Stimulated activated CD4-positive, alpha-beta T cell treated with anti-CD3 and anti-CD28 coated beads, Interleukin-4, amount 100 ng/mL, for 4 hours (primary cell): Measurements from ENCODE around the gene RPRD1A.
"Not testable (repeated sequence)": the region's sequence is repeated elsewhere in the genome, so short reads cannot be mapped to it uniquely, and the experiment has no call there.

Experiments
- DNase-seq, 2 experiments: peaks; one replicate each; pipeline ENCODE4 v3.0.0-alpha.2; 2020

The RPRD1A gene

DNA sequence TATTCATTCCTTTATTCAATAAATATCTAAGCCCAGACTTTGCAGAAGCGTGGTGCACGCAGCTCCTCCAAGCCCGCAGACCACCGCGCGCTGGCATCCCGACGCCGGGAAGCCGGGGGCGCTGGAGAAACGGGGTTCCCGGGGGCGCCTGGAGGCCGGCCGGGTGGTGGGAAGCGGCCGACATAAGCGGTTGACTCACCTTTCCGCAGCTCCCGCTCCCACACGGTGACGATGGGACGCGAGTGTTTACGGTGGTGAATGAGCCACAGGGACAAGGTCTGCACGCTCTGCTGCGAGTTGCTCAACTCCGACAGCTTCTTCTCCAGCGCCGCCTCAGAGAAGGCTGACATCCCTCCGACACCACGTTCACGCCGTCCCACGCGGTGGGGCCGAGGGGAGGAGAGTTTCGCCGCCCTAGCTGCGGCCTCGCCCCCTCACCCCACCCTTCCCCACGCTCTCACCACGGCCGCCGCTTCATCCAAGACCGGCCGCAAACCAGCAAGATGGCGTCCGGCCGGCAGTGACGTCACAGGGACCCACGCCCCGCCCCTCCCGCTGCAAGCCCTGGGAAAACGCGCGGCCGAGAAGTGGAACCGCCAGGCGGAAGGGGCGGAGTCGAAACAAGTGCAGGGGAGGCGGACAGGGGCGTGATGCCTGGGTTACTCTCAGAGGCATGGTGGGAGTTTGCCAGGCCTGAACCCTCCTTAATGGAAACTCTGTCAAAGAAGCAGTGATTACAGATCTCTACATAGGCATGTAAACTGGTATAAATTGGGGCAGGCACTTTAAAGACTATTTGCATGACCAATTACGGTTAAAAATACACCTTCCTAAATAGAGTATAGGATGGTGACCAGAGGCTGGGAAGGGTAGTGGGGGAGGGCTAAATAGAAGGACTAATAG lies at the start of gene RPRD1A:
TSS of gene RPRD1A (minus strand) at position 505 of the 903 bp plus-strand sequence. CDS start at position 350, 155 bp downstream.
- DNase-seq: peak; percentile 97 to 99

- not testable (repeated sequence) for DNase-seq
Measured at GRCh38 chr18:36116771-36117170, 49.4 kb upstream of the RPRD1A start.

DNA sequence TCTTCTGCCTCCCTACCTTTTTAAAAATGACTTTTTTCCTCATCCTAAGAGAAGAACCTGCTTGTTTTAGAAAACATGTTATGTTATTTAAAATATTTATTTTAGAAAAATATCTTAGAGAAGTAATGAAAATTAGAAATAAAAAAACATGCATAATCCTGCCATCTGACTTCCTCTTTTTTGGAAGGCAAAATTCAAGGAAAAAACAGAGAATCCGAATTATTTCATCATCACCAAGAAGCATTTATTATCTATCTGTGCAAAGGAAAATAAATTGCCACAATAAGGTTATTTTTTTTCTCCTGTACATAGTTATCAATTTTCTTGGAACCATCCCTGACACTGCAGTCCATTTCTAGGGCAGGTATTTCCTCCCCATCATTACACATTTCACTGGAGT lies 47.4 kb upstream of the RPRD1A start:
- DNase-seq: no peak

DNA sequence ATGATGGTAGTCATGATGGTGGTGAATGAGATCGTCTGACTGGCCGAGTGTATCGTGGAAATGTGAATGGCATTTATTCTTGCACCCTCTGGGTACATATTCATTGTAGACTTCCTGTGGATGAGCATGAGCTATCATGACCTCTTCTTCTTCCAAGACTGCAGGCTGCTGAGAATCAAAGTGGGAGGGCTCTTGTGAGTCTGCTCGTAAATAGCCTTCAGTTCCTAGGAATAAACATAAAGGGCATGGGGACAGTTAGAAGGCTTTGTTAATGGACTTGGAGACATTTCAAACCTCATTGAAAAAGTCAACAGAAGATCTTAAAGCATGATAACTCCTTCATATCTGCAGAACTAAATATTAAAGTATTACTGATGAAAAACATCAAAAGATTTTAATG lies 46.9 kb upstream of the RPRD1A start:
- no peak for DNase-seq

- no peak for DNase-seq
Measured at GRCh38 chr18:36112302-36112701, 44.9 kb upstream of the RPRD1A start.

DNA sequence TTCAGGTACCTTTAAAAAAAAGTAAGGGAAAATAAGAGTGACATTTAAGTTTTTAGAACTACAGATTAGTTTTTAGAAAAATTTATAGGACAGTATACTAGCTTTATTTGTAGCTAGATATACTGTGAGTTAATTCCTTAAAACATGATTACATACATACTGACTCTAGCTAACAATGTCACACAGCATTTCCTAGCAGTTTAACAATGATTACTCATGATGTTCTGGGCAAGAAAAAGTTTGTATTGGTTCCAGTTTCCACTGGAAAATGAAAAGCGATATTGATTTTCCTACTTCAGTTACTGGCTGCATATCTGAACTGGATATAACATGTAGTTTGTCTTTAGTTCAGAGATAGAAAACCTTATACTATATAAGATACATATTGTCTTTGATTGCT lies 42.4 kb upstream of the RPRD1A start:
- no peak for DNase-seq

DNA sequence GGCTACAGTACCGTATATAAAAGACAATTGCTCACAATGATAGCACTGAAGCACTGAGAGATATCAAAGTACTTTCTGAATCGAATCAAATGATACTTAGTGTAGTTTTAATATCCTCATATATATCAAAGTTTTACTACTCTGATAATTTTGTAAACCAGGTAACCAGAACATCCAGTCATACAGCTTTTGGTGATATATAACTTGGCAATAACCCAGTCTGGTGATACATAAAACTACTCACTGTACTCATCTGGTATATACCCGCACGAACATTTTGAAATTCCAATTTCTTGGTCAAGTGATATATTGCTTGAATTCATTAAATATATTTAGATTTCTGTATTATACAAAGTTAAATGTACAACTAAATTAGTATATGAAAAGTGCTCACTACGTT lies 41.2 kb upstream of the RPRD1A start:
- DNase-seq: no peak

DNA sequence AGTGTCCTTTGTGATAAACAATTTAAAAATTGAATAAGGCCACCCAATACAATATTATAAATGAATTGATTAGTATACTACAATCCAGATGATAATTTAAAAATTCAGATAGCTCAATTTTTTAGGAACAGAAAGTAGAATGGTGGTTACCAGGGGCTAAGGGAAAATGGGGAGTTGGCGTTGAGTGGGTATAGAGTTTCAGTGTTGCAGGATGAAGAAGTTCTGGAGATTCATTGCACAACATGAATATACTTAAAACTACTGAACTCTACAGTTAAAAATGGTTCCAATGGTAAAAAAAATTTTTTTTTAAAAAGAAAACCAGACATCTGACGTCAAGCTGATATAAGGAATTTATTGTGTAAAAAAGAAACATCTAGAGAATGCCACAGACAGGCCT lies 40.8 kb upstream of the RPRD1A start:
- DNase-seq: no peak

DNA sequence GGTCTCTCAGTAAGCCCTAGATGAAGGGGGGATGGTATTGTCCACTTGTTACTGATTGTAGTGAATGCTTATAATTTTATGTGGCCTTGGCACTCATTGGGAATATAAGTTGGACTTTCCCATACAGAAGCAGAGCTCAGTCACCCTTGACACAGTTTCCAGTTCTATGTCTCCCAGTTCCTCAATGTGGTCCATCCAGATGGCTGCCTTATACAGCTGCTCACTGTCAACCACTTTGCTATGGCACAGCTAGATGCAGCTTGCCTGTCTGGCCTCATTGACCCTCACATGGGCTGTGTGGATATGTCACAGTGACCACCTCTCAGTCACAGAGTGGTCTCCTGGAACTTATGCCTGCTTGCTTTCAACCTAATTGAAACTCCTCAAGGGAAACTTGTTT lies 40.1 kb upstream of the RPRD1A start:
- no peak for DNase-seq

GRCh38 chr18:36104749-36105148 lies 37.4 kb upstream of the RPRD1A start:
- no peak for DNase-seq

DNA sequence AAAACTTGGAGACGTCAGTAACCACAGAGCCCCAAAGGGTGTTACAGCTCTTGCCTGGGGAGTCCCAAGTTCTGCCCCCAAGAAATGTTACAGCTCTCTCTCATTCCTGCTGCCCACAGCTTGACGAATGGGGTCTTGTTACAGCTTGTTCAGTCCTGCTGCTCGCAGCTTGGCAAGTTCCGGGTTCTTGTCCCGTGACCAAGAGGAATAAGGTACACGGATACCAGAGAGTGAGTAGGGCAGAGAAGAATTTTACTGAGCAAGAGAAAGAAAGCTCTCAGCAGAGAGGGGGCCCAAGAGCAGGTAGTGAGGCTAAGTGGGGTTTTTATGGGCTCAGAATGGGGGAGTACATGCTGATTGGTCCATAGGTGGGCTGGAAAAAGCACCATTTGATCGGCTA lies 34.6 kb upstream of the RPRD1A start:
- DNase-seq: no peak

- no peak for DNase-seq
Measured at GRCh38 chr18:36099311-36099710, 32.0 kb upstream of the RPRD1A start.

DNA sequence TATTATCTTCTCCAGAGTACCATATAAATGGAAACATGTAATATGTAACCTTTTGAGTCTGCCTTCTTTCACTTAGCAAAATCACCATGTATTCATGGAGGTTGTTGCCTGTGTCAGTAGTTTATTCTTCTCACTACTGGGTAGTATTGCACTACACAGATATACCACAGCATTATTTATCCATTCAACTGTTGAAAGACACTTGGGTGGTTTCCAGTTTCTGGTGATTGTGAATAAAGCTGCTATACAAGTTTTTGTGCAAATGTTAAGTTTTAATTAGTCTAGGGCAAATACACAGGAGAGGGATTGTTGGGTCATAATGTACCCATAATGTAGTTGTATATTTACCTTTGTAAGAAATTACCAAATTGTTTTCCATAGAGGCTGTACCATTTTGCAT lies 29.6 kb upstream of the RPRD1A start:
- DNase-seq: no peak

DNA sequence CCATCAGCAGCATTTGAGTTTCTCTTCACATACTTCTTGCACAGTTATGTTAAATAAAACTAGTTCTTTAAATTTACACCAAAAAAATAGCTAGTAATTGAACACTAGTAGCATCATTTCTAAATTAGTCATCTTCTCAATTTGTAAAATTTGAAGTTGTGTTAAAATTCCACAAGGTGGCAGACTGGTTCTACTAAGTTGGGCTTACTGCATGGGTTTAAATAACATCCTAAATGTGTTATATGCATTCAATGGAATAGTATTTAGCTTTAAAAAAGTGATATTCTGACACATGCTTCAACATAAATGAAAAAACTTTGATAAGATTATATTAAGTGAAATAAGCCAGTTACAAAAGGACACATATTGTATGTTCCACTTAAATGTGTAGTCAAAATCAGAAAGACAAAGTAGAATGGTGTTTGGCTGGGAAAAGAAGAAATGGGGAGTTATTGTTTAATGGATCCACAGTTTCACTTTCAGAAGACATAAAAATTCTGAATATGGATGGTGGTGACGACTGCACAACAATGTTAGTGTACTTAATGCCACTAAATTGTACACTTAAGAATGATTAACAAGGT lies 28.7 kb upstream of the RPRD1A start:
- DNase-seq: no peak

DNA sequence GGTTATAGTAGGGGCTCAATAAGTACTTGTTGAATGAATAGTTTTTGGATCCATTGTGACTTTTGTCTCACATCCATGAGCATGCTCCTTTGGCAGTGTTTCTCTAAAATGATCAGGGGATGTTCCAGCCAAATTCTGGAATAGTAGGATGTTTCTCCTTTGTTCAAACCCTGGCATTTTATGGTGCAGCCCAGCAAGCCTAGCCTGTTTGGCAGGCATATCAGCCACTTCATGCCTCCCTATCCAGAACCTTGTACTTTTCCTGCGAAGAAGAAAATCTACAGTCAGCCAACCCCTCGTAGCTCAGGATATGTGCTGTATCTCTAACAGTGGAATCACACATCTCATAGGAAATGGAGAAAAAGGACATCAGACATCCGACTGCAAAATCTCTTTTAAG lies 27.1 kb upstream of the RPRD1A start:
- DNase-seq: no peak

DNA sequence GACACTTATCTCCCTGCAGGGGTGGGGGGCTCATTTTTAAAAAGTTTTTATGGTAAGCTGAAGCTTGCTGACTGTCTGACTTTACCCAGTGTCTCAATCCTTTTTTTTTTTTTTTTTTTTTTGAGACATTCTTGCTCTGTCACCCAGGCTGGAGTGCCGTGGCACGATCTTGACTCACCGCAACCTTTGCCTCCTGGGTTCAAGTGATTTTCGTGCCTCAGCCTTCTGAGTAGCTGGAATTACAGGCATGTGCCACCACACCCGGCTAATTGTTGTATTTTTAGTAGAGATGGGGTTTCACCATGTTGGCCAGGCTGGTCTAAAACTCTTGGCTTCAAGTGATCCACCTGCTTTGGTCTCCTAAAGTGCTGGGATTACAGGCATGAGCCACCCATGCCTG lies 24.8 kb upstream of the RPRD1A start:
- not testable (repeated sequence) for DNase-seq

DNA sequence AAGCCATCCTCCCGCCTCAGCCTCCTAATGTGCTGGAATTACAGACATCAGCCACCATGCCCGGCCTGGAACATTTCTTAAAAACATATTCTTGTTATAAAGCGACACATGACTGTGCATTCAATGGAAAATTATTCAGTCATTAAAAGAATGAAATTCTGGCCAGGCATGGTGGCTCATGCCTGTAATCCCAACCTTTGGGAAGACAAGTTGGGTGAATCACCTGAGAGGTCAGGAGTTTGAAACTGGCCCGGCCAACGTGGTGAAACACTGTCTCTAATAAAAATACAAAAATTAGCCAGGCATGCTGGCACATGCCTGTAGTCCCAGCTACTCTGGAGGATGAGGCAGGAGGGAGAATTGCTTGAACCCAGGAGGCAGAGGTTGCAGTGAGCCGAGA lies 21.6 kb upstream of the RPRD1A start:
- DNase-seq: no peak

GRCh38 chr18:36088256-36088655 lies 20.9 kb upstream of the RPRD1A start:
- DNase-seq: no peak

GRCh38 chr18:36086186-36086585 lies 18.8 kb upstream of the RPRD1A start:
- DNase-seq: no peak

- DNase-seq: no peak
Measured at GRCh38 chr18:36085195-36085594, 17.8 kb upstream of the RPRD1A start.

GRCh38 chr18:36083729-36084128 lies 16.4 kb upstream of the RPRD1A start:
- no peak for DNase-seq

- DNase-seq: not testable (repeated sequence)
Measured at GRCh38 chr18:36081118-36081517, 13.8 kb upstream of the RPRD1A start.

GRCh38 chr18:36078751-36079529 lies 11.6 kb upstream of the RPRD1A start:
- DNase-seq: no peak

DNA sequence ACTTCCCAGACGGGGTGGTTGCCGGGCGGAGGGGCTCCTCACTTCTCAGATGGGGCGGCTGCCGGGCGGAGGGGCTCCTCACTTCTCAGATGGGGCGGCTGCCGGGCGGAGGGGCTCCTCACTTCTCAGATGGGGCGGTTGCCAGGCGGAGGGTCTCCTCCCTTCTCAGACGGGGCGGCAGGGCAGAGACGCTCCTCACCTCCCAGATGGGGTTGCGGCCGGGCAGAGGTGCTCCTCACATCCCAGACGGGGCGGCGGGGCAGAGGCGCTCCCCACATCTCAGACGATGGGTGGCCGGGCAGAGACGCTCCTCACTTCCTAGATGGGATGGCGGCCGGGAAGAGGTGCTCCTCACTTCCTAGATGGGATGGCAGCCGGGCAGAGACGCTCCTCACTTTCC lies 10.4 kb upstream of the RPRD1A start:
- not testable (repeated sequence) for DNase-seq
